OCI-LY1 (cell line): ENCODE results near the gene OR8B8.

Experiments
- H2AFZ ChIP-seq: fragments of 200-600 bp; sonication (generic), shearing (Covaris generic); 2 replicates; pipeline ENCODE4 v1.6.0; 2014; ENCODE audit warnings: antibody characterized with exemption, mild to moderate bottlenecking, low read length
- H3F3A ChIP-seq: fragments of 200-600 bp; sonication (generic), shearing (Covaris generic); 2 replicates; pipeline ENCODE4 v1.6.0; 2014; ENCODE audit warnings: mild to moderate bottlenecking, antibody characterized with exemption, low read length, moderate library complexity; ENCODE audit not compliant: insufficient read depth
- H3K27ac ChIP-seq: fragments of 200-600 bp; sonication (generic); 2 replicates; pipeline ENCODE4 v1.5.1; 2014; ENCODE audit warnings: low read length, mixed run types, mild to moderate bottlenecking, low read depth; ENCODE audit not compliant: poor library complexity, severe bottlenecking
- H3K27me3 ChIP-seq: fragments of 200-600 bp; sonication (generic); 2 replicates; pipeline ENCODE4 v1.6.0; 2014; ENCODE audit warnings: antibody characterized with exemption, mild to moderate bottlenecking, low read length, moderate library complexity; ENCODE audit not compliant: insufficient read depth
- H3K36me3 ChIP-seq: fragments of 200-600 bp; sonication (generic); 2 replicates; pipeline ENCODE4 v1.6.1; 2014; ENCODE audit warnings: mild to moderate bottlenecking, antibody characterized with exemption, low read length, moderate library complexity, mixed read lengths; ENCODE audit not compliant: insufficient read depth
- H3K4me1 ChIP-seq: fragments of 200-600 bp; sonication (generic); 2 replicates; pipeline ENCODE4 v1.5.1; 2014; ENCODE audit warnings: mild to moderate bottlenecking, low read length, moderate library complexity; ENCODE audit not compliant: insufficient read depth, severe bottlenecking
- H3K4me2 ChIP-seq: fragments of 200-600 bp; sonication (generic), shearing (Covaris generic); 2 replicates; pipeline ENCODE4 v1.6.1; 2014; ENCODE audit warnings: low read length
- H3K4me3 ChIP-seq: fragments of 200-600 bp; sonication (generic); 2 replicates; pipeline ENCODE4 v1.5.1; 2014; ENCODE audit warnings: low read length, low read depth, mild to moderate bottlenecking, mixed read lengths; ENCODE audit not compliant: poor library complexity, severe bottlenecking
- H3K79me2 ChIP-seq: fragments of 200-600 bp; shearing (Covaris generic); 2 replicates; pipeline ENCODE4 v1.6.1; 2016; ENCODE audit warnings: mixed run types, low read length, mixed read lengths; ENCODE audit not compliant: insufficient read depth
- H3K9ac ChIP-seq: fragments of 200-600 bp; sonication (generic), shearing (Covaris generic); 2 replicates; pipeline ENCODE4 v1.6.1; 2014; ENCODE audit warnings: mild to moderate bottlenecking, low read length, mixed read lengths
- H3K9me2 ChIP-seq: fragments of 200-600 bp; sonication (generic), shearing (Covaris generic); 2 replicates; pipeline ENCODE4 v1.6.1; 2014; ENCODE audit warnings: low read depth, mild to moderate bottlenecking, low read length, mixed read lengths
- H3K9me3 ChIP-seq: fragments of 200-600 bp; shearing (Covaris generic); 2 replicates; pipeline ENCODE4 v1.6.1; 2014; ENCODE audit warnings: low read length, mixed read lengths
- H4K20me1 ChIP-seq: fragments of 200-600 bp; sonication (generic), shearing (Covaris generic); 2 replicates; pipeline ENCODE4 v1.6.0; 2016; ENCODE audit warnings: mild to moderate bottlenecking, low read length; ENCODE audit not compliant: insufficient read depth
- CTCF ChIP-seq: fragments of 200-600 bp; sonication (generic), shearing (Covaris generic); IDR thresholded peaks from 2 replicates; pipeline ENCODE4 v1.5.1; 2017; ENCODE audit warnings: mild to moderate bottlenecking, antibody characterized with exemption, low read length, moderate library complexity, mixed read lengths
- EZH2 ChIP-seq: fragments of 200-600 bp; sonication (generic), shearing (Covaris generic); IDR thresholded peaks from 2 replicates; pipeline ENCODE4 v1.8.0; 2017; ENCODE audit warnings: borderline replicate concordance, mixed run types, mild to moderate bottlenecking, antibody characterized with exemption, low read length, moderate library complexity, mixed read lengths

Gene OR8B8

GRCh38 chr11:124440608-124441007 lies 4.9 kb downstream of the OR8B8 start:
- Histone ChIP-seq H3K27ac (no peak overlapping the region), H3K4me1 (no peaks in the 10 kb centered on the region), H3K4me2 (no peak overlapping the region), H3K9ac (no peak overlapping the region), H4K20me1 (no peaks in the 10 kb centered on the region), H2AFZ (no peak overlapping the region), H3K36me3 (no peaks in the 10 kb centered on the region), H3F3A (no peaks in the 10 kb centered on the region), H3K4me3 (no peak overlapping the region), H3K27me3 (no peaks in the 10 kb centered on the region), H3K9me3 (no peaks in the 10 kb centered on the region), H3K79me2 (no peaks in the 10 kb centered on the region), H3K9me2 (no peaks in the 10 kb centered on the region)
- TF ChIP-seq EZH2 (no peak), CTCF (no peak)

GRCh38 chr11:124434699-124435098 lies 10.8 kb downstream of the OR8B8 start:
- H3K4me2 ChIP-seq: no peak overlapping the region
- no peak overlapping the region for H3K9ac ChIP-seq
- no peaks in the 10 kb centered on the region for H3F3A ChIP-seq
- no peak for TF ChIP-seq CTCF
- TF ChIP-seq EZH2: no peak
- no peaks in the 10 kb centered on the region for H3K36me3 ChIP-seq
- no peak overlapping the region for H3K27ac ChIP-seq
- no peak overlapping the region for H3K4me3 ChIP-seq
- no peaks in the 10 kb centered on the region for H3K27me3 ChIP-seq
- H3K9me3 ChIP-seq: no peaks in the 10 kb centered on the region
- H4K20me1 ChIP-seq: no peaks in the 10 kb centered on the region
- H3K79me2 ChIP-seq: no peaks in the 10 kb centered on the region
- H3K9me2 ChIP-seq: no peaks in the 10 kb centered on the region
- no peak overlapping the region for H2AFZ ChIP-seq
- no peaks in the 10 kb centered on the region for H3K4me1 ChIP-seq

- H3K79me2 ChIP-seq: no peaks in the 10 kb centered on the region
- H3K27ac ChIP-seq: no peak overlapping the region
- H3K9ac ChIP-seq: no peak overlapping the region
- H3K27me3 ChIP-seq: no peaks in the 10 kb centered on the region
- H3K4me3 ChIP-seq: no peak overlapping the region
- H3K36me3 ChIP-seq: no peaks in the 10 kb centered on the region
- no peaks in the 10 kb centered on the region for H3F3A ChIP-seq
- no peaks in the 10 kb centered on the region for H3K4me1 ChIP-seq
- H3K4me2 ChIP-seq: no peak overlapping the region
- H2AFZ ChIP-seq: no peak overlapping the region
- no peaks in the 10 kb centered on the region for H4K20me1 ChIP-seq
- no peaks in the 10 kb centered on the region for H3K9me2 ChIP-seq
- no peaks in the 10 kb centered on the region for H3K9me3 ChIP-seq
- TF ChIP-seq CTCF (no peak), EZH2 (no peak)
Observed at GRCh38 chr11:124429599-124429998, 15.9 kb downstream of the OR8B8 start.
